ENCODE results near the gene SERGEF. TPM values are rescaled to one million over a fixed set of nuclear protein-coding genes. Genes with fewer than 3 reads are reported as not detected.
A peak's percentile ranks its signal among the peaks of the same experiment; 100 is the strongest.

SERGEF gene
- total and polyA plus RNA-seq, 2 experiments from 2014 or later: 18.3 to 23.2 TPM

GRCh38 chr11:17794981-17795380, 217.9 kb downstream of the SERGEF start:
- Histone ChIP-seq H3F3A (ENCODE audit: insufficient read depth) (no peaks in the 10 kb centered on the region), H3K9me3 (ENCODE audit: low read depth) (no peaks in the 10 kb centered on the region), H3K9ac (no peak overlapping the region), H3K4me3 (no peak overlapping the region), H3K9me2 (ENCODE audit: insufficient read depth) (no peaks in the 10 kb centered on the region), H2AFZ (no peak overlapping the region), H3K27me3 (replicated peaks; ENCODE audit: insufficient read depth) (no peaks in the 10 kb centered on the region), H3K36me3 (ENCODE audit: low read depth) (no peaks in the 10 kb centered on the region), H3K4me1 (ENCODE audit: insufficient read depth) (peaks cover 11% of the 10 kb centered on the region; the same call in 1 of the 2 replicates), H3K79me2 (ENCODE audit: insufficient read depth) (no peaks in the 10 kb centered on the region), H4K20me1 (ENCODE audit: insufficient read depth) (no peaks in the 10 kb centered on the region), H3K4me2 (ENCODE audit: unreplicated experiment) (no peak overlapping the region), H3K27ac (no peak overlapping the region)
- in situ Hi-C loops (cut with MboI): no loop called here
- whole genome bisulfite sequencing, 2 experiments (ENCODE audit: low coverage in 1 of 2, low lambda C conversion rate in 2 of 2, missing lambda C conversion rate in 2 of 2): 87 to 90% methylated on average over 5 of the region's 5 CpGs
- TF ChIP-seq EZH2phosphoT487 (IDR thresholded peaks at IDR 0.05; ENCODE audit: insufficient read depth, low read depth) (no peak), EZH2 (IDR thresholded peaks at IDR 0.05; ENCODE audit: insufficient read depth, poor library complexity, severe bottlenecking) (no peak)
- no peak for DNase-seq

GRCh38 chr11:17793642-17794170, 219.1 kb downstream of the SERGEF start:
- DNase-seq: no peak
- Histone ChIP-seq H4K20me1 (ENCODE audit: insufficient read depth) (no peaks in the 10 kb centered on the region), H3K4me1 (ENCODE audit: insufficient read depth) (peaks cover 11% of the 10 kb centered on the region; the same call in 1 of the 2 replicates), H3K4me3 (no peak overlapping the region), H3K4me2 (ENCODE audit: unreplicated experiment) (no peak overlapping the region), H3K9ac (no peak overlapping the region), H3K27ac (no peak overlapping the region), H3K27me3 (replicated peaks; ENCODE audit: insufficient read depth) (no peaks in the 10 kb centered on the region), H3F3A (ENCODE audit: insufficient read depth) (no peaks in the 10 kb centered on the region), H2AFZ (no peak overlapping the region), H3K79me2 (ENCODE audit: insufficient read depth) (no peaks in the 10 kb centered on the region), H3K36me3 (ENCODE audit: low read depth) (no peaks in the 10 kb centered on the region), H3K9me3 (ENCODE audit: low read depth) (no peaks in the 10 kb centered on the region), H3K9me2 (ENCODE audit: insufficient read depth) (no peaks in the 10 kb centered on the region)
- no peak for TF ChIP-seq EZH2phosphoT487 (IDR thresholded peaks at IDR 0.05; ENCODE audit: insufficient read depth, low read depth)
- TF ChIP-seq EZH2 (IDR thresholded peaks at IDR 0.05; ENCODE audit: insufficient read depth, poor library complexity, severe bottlenecking): no peak
- in situ Hi-C loops (cut with MboI): no loop called here
- WGBS, 2 experiments (ENCODE audit: low coverage in 1 of 2, low lambda C conversion rate in 2 of 2, missing lambda C conversion rate in 2 of 2): 83 to 84% methylated on average over 7 of the region's 7 CpGs

- Histone ChIP-seq H3K27ac (no peak overlapping the region), H3K9me3 (ENCODE audit: low read depth) (no peaks in the 10 kb centered on the region), H3F3A (ENCODE audit: insufficient read depth) (peaks cover 5% of the 10 kb centered on the region; the same call in 1 of the 2 replicates), H3K27me3 (replicated peaks; ENCODE audit: insufficient read depth) (no peaks in the 10 kb centered on the region), H3K4me3 (no peak overlapping the region), H2AFZ (no peak overlapping the region), H3K4me1 (ENCODE audit: insufficient read depth) (peaks cover 16% of the 10 kb centered on the region), H3K9ac (no peak overlapping the region), H3K79me2 (ENCODE audit: insufficient read depth) (no peaks in the 10 kb centered on the region), H4K20me1 (ENCODE audit: insufficient read depth) (no peaks in the 10 kb centered on the region), H3K9me2 (ENCODE audit: insufficient read depth) (no peaks in the 10 kb centered on the region), H3K36me3 (ENCODE audit: low read depth) (no peaks in the 10 kb centered on the region), H3K4me2 (ENCODE audit: unreplicated experiment) (no peak overlapping the region)
- in situ Hi-C loops (cut with MboI): no loop called here
- TF ChIP-seq EZH2 (IDR thresholded peaks at IDR 0.05; ENCODE audit: insufficient read depth, poor library complexity, severe bottlenecking): no peak
- TF ChIP-seq EZH2phosphoT487 (IDR thresholded peaks at IDR 0.05; ENCODE audit: insufficient read depth, low read depth): no peak
- 96 to 97% methylated on average over 9 of the region's 9 CpGs for WGBS, 2 experiments (ENCODE audit: low coverage in 1 of 2, low lambda C conversion rate in 2 of 2, missing lambda C conversion rate in 2 of 2)
- DNase-seq: no peak
Measured at GRCh38 chr11:17792161-17792560, 220.7 kb downstream of the SERGEF start.

- H2AFZ ChIP-seq: no peak overlapping the region
- H3K4me2 ChIP-seq (ENCODE audit: unreplicated experiment): no peak overlapping the region
- H3K9me3 ChIP-seq (ENCODE audit: low read depth): no peaks in the 10 kb centered on the region
- H3K79me2 ChIP-seq (ENCODE audit: insufficient read depth): no peaks in the 10 kb centered on the region
- H3F3A ChIP-seq (ENCODE audit: insufficient read depth): peaks cover 7% of the 10 kb centered on the region; the same call in 1 of the 2 replicates
- no peaks in the 10 kb centered on the region for H3K9me2 ChIP-seq (ENCODE audit: insufficient read depth)
- H3K27ac ChIP-seq: no peak overlapping the region
- TF ChIP-seq EZH2 (IDR thresholded peaks at IDR 0.05; ENCODE audit: insufficient read depth, poor library complexity, severe bottlenecking) (no peak), EZH2phosphoT487 (IDR thresholded peaks at IDR 0.05; ENCODE audit: insufficient read depth, low read depth) (no peak)
- H3K27me3 ChIP-seq (replicated peaks; ENCODE audit: insufficient read depth): no peaks in the 10 kb centered on the region
- H3K9ac ChIP-seq: no peak overlapping the region
- no peaks in the 10 kb centered on the region for H3K36me3 ChIP-seq (ENCODE audit: low read depth)
- H4K20me1 ChIP-seq (ENCODE audit: insufficient read depth): no peaks in the 10 kb centered on the region
- in situ Hi-C loops (cut with MboI): no loop called here
- no peak for DNase-seq
- H3K4me3 ChIP-seq: no peak overlapping the region
- peaks cover 25% of the 10 kb centered on the region for H3K4me1 ChIP-seq (ENCODE audit: insufficient read depth)
Measured at GRCh38 chr11:17791144-17791543, 221.7 kb downstream of the SERGEF start.

GRCh38 chr11:17790453-17790852, 222.4 kb downstream of the SERGEF start:
- in situ Hi-C loops (cut with MboI): no loop called here
- peaks cover 25% of the 10 kb centered on the region for H3K4me1 ChIP-seq (ENCODE audit: insufficient read depth)
- no peak overlapping the region for H3K4me3 ChIP-seq
- H3K36me3 ChIP-seq (ENCODE audit: low read depth): no peaks in the 10 kb centered on the region
- H3K27ac ChIP-seq: no peak overlapping the region
- 92 to 97% methylated on average over 1 of the region's 1 CpG for WGBS, 2 experiments (ENCODE audit: low coverage in 1 of 2, low lambda C conversion rate in 2 of 2, missing lambda C conversion rate in 2 of 2)
- no peak overlapping the region for H3K4me2 ChIP-seq (ENCODE audit: unreplicated experiment)
- H3K9ac ChIP-seq: no peak overlapping the region
- H3K9me2 ChIP-seq (ENCODE audit: insufficient read depth): no peaks in the 10 kb centered on the region
- no peaks in the 10 kb centered on the region for H4K20me1 ChIP-seq (ENCODE audit: insufficient read depth)
- no peaks in the 10 kb centered on the region for H3K79me2 ChIP-seq (ENCODE audit: insufficient read depth)
- H3K9me3 ChIP-seq (ENCODE audit: low read depth): no peaks in the 10 kb centered on the region
- DNase-seq: peak; percentile 54
- no peaks in the 10 kb centered on the region for H3K27me3 ChIP-seq (replicated peaks; ENCODE audit: insufficient read depth)
- H3F3A ChIP-seq (ENCODE audit: insufficient read depth): peaks cover 7% of the 10 kb centered on the region; the same call in 1 of the 2 replicates
- no peak overlapping the region for H2AFZ ChIP-seq
- TF ChIP-seq EZH2 (IDR thresholded peaks at IDR 0.05; ENCODE audit: insufficient read depth, poor library complexity, severe bottlenecking): no peak
- TF ChIP-seq EZH2phosphoT487 (IDR thresholded peaks at IDR 0.05; ENCODE audit: insufficient read depth, low read depth): no peak
